NB4 (cell line): ENCODE results near the gene EZH2.

Experiments
- MYC ChIP-seq: IDR thresholded peaks from 2 replicates; pipeline ENCODE4 v1.6.1; 2011; ENCODE audit warnings: low read depth, low read length
- POLR2A ChIP-seq: IDR thresholded peaks from 2 replicates; pipeline ENCODE4 v1.6.1; 2011; ENCODE audit warnings: mild to moderate bottlenecking; ENCODE audit not compliant: insufficient read length; ENCODE audit errors: extremely low read depth
- TF ChIP-seq, protein P1 (sequence below): IDR thresholded peaks from one replicate; pipeline ENCODE4 v1.5.1; 2012; ENCODE audit warnings: low read depth, low read length

DNA sequence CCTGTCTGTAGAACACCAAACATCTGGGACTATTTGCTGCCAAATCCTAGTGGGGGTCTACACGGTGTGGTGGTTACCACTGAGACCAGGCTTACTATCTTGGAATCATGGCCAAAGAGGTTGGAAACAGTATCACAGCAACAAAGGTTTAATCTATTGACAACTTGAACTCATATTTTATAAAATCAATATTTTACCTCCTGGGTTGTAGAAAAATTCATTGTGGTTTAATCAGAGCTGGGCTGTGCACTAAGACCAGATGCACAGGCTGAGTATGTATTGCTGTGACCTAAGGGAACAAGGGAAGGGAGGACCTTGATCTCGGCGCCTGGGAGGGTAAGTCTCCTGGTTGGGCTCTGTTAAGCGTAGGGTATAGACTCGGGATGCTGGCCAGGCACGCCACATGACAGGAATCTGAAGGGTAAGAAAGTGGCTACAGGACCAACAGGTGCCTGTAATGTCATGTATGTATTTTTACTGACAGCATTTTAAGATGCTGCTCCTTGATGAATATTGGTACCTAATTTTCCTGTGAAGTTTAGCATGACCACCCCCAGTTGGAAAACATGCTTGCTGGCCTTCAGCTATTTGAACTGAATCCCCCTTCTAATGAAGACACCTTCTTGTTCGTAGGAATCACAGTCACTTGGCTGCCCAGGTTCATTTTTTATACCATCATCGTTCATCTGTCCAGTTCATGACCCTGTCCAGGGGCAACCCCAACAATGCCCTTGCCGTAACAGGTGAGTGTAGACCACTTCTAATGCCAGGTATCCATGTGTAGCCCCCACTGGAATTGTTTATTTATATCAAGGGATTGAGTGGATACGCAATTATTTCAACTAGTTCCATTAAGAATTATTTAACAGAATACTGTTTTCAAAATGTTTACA lies 79.5 kb downstream of the EZH2 start:
- TF ChIP-seq, protein P1, sequence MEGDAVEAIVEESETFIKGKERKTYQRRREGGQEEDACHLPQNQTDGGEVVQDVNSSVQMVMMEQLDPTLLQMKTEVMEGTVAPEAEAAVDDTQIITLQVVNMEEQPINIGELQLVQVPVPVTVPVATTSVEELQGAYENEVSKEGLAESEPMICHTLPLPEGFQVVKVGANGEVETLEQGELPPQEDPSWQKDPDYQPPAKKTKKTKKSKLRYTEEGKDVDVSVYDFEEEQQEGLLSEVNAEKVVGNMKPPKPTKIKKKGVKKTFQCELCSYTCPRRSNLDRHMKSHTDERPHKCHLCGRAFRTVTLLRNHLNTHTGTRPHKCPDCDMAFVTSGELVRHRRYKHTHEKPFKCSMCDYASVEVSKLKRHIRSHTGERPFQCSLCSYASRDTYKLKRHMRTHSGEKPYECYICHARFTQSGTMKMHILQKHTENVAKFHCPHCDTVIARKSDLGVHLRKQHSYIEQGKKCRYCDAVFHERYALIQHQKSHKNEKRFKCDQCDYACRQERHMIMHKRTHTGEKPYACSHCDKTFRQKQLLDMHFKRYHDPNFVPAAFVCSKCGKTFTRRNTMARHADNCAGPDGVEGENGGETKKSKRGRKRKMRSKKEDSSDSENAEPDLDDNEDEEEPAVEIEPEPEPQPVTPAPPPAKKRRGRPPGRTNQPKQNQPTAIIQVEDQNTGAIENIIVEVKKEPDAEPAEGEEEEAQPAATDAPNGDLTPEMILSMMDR: no peak
- TF ChIP-seq POLR2A (no peak), MYC (no peak)
